HPDE6-E6E7 (cell line): Measurements from ENCODE around the gene FNDC1.

Source experiments
- DNase-seq: peaks from one replicate; pipeline ENCODE4 v3.0.0; 2011; ENCODE audit warnings: missing footprints; ENCODE audit errors: extremely low spot score

FNDC1 gene

GRCh38 chr6:159161839-159162238 is 7.4 kb upstream of the FNDC1 start:
- no peak for DNase-seq

- no peak for DNase-seq
Measured at GRCh38 chr6:159163901-159164370, 5.3 kb upstream of the FNDC1 start.

GRCh38 chr6:159168536-159169192 is 536 bp upstream of the FNDC1 start:
- DNase-seq: no peak

- DNase-seq: no peak
Measured at GRCh38 chr6:159169557-159170332, 545 bp downstream of the FNDC1 start.

GRCh38 chr6:159170333-159170672 is 1.1 kb downstream of the FNDC1 start:
- no peak for DNase-seq

- DNase-seq: no peak
Measured at GRCh38 chr6:159170999-159171712, 2.0 kb downstream of the FNDC1 start.

GRCh38 chr6:159172091-159172491 is 2.9 kb downstream of the FNDC1 start:
- no peak for DNase-seq

GRCh38 chr6:159174263-159174969 is 5.2 kb downstream of the FNDC1 start:
- peak; percentile 60 for DNase-seq

GRCh38 chr6:159176913-159177312 is 7.7 kb downstream of the FNDC1 start:
- no peak for DNase-seq

- DNase-seq: no peak
Measured at GRCh38 chr6:159178847-159179246, 9.6 kb downstream of the FNDC1 start.

GRCh38 chr6:159180001-159180400 is 10.8 kb downstream of the FNDC1 start:
- no peak for DNase-seq

GRCh38 chr6:159181914-159182313 is 12.7 kb downstream of the FNDC1 start:
- DNase-seq: no peak

GRCh38 chr6:159184559-159184958 is 15.4 kb downstream of the FNDC1 start:
- DNase-seq: no peak

- DNase-seq: no peak
Measured at GRCh38 chr6:159190460-159190859, 21.3 kb downstream of the FNDC1 start.

- no peak for DNase-seq
Measured at GRCh38 chr6:159193923-159194322, 24.7 kb downstream of the FNDC1 start.

GRCh38 chr6:159194421-159194820 is 25.2 kb downstream of the FNDC1 start:
- DNase-seq: no peak

- DNase-seq: no peak
Measured at GRCh38 chr6:159196430-159196975, 27.3 kb downstream of the FNDC1 start.

GRCh38 chr6:159197251-159197650 is 28.1 kb downstream of the FNDC1 start:
- no peak for DNase-seq

GRCh38 chr6:159201336-159201735 is 32.1 kb downstream of the FNDC1 start:
- no peak for DNase-seq

- peak; percentile 6 for DNase-seq
Measured at GRCh38 chr6:159203304-159204005, 34.3 kb downstream of the FNDC1 start.

- DNase-seq: no peak
Measured at GRCh38 chr6:159204605-159205004, 35.4 kb downstream of the FNDC1 start.
